CD14-positive monocyte (primary cell): ENCODE results near the gene DLGAP4. TPM values are rescaled to one million over a fixed set of nuclear protein-coding genes. Genes with fewer than 3 reads are reported as not detected.

Experiments
- DNase-seq, 3 donors: peaks; one replicate each; pipeline ENCODE4 v3.0.0-alpha.2; 2011 to 2022
- H2AFZ ChIP-seq: 2 replicates; pipeline ENCODE4 v1.6.0; 2012; ENCODE audit warnings: mild to moderate bottlenecking, low read depth, low read length, inconsistent platforms; ENCODE audit not compliant: insufficient read depth, poor library complexity, severe bottlenecking
- H3K27ac ChIP-seq, 2 donors: 1 replicate in 1 of 2; 2 replicates in 1 of 2; pipeline ENCODE4 v1.5.1; 2012 to 2013; ENCODE audit warnings: low read length in 2 of 2, control low read depth in 1 of 2, inconsistent platforms in 1 of 2, low read depth in 1 of 2, mild to moderate bottlenecking in 1 of 2
- H3K27me3 ChIP-seq, 2 donors: one replicate each; pipeline versions ENCODE4 v1.6.0 to v1.6.1; 2011 to 2013; ENCODE audit warnings: low read length in 2 of 2; ENCODE audit not compliant: control insufficient read depth in 2 of 2, insufficient read depth in 2 of 2
- H3K36me3 ChIP-seq, 2 donors: replicated peaks in 1 of 2; 1 replicate in 1 of 2; 2 replicates in 1 of 2; pipeline versions ENCODE4 v1.5.1 to v1.6.1; 2012 to 2013; ENCODE audit warnings: low read length in 2 of 2, control low read depth in 1 of 2, inconsistent platforms in 1 of 2, mild to moderate bottlenecking in 1 of 2; ENCODE audit not compliant: insufficient read depth in 2 of 2, control insufficient read depth in 1 of 2
- H3K4me1 ChIP-seq, 2 donors: 1 replicate in 1 of 2; 2 replicates in 1 of 2; pipeline versions ENCODE4 v1.5.1 to v1.6.1; 2012 to 2013; ENCODE audit warnings: low read length in 2 of 2, control low read depth in 1 of 2, inconsistent platforms in 1 of 2, mild to moderate bottlenecking in 1 of 2, moderate library complexity in 1 of 2; ENCODE audit not compliant: insufficient read depth in 2 of 2, control insufficient read depth in 1 of 2
- H3K4me2 ChIP-seq: replicated peaks from 2 replicates; pipeline ENCODE3; 2012; ENCODE audit warnings: low read length, moderate library complexity, mild to moderate bottlenecking; ENCODE audit not compliant: poor library complexity, severe bottlenecking; ENCODE audit errors: extremely low read depth
- H3K4me3 ChIP-seq, 3 experiments: fragments of 200-600 bp in 1 of 3; sonication (generic) in 1 of 3; replicated peaks in 1 of 3; 1 replicate in 2 of 3; 2 replicates in 1 of 3; pipeline ENCODE4 v1.5.1; 2011 to 2013; ENCODE audit warnings: low read length in 3 of 3, mild to moderate bottlenecking in 3 of 3, control low read depth in 2 of 3, low read depth in 2 of 3, inconsistent platforms in 1 of 3, moderate library complexity in 1 of 3
- H3K79me2 ChIP-seq: 2 replicates; pipeline ENCODE4 v1.6.0; 2012; ENCODE audit warnings: mild to moderate bottlenecking, control low read depth, inconsistent platforms, low read length, moderate library complexity; ENCODE audit not compliant: insufficient read depth
- H3K9ac ChIP-seq: 2 replicates; pipeline ENCODE4 v1.6.0; 2017; ENCODE audit warnings: low read length, mild to moderate bottlenecking; ENCODE audit not compliant: insufficient read depth, poor library complexity, severe bottlenecking
- H3K9me3 ChIP-seq, 2 donors: replicated peaks in 1 of 2; 1 replicate in 1 of 2; 2 replicates in 1 of 2; pipeline versions ENCODE4 v1.5.1 to v1.6.1; 2012 to 2013; ENCODE audit warnings: low read length in 2 of 2, control low read depth in 1 of 2; ENCODE audit not compliant: control insufficient read depth in 1 of 2, insufficient read depth in 1 of 2
- H4K20me1 ChIP-seq: 2 replicates; pipeline ENCODE4 v1.6.0; 2012; ENCODE audit warnings: mild to moderate bottlenecking, low read length, control low read depth, moderate library complexity; ENCODE audit not compliant: insufficient read depth
- H3K27ac Mint-ChIP-seq, 7 donors: one replicate each; pipeline ENCODE4 v1.8.0; 2020; ENCODE audit warnings: mild to moderate bottlenecking in 7 of 7, mixed read lengths in 7 of 7, moderate library complexity in 6 of 7, inconsistent platforms in 2 of 7
- H3K27me3 Mint-ChIP-seq, 3 donors: one replicate each; pipeline ENCODE4 v1.8.0; 2021 to 2022; ENCODE audit warnings: low read depth in 3 of 3, mild to moderate bottlenecking in 3 of 3, mixed read lengths in 3 of 3, moderate library complexity in 3 of 3, inconsistent platforms in 1 of 3
- H3K36me3 Mint-ChIP-seq, 2 donors: one replicate each; pipeline ENCODE4 v1.8.0; 2020; ENCODE audit warnings: mixed read lengths in 2 of 2, inconsistent platforms in 1 of 2, mild to moderate bottlenecking in 1 of 2
- H3K4me1 Mint-ChIP-seq: one replicate; pipeline ENCODE4 v1.8.0; 2020; ENCODE audit warnings: mild to moderate bottlenecking, mixed read lengths
- H3K4me3 Mint-ChIP-seq, 2 donors: one replicate each; pipeline ENCODE4 v1.8.0; 2020; ENCODE audit warnings: mild to moderate bottlenecking in 2 of 2, mixed read lengths in 2 of 2, moderate library complexity in 1 of 2
- H3K9me3 Mint-ChIP-seq, 7 donors: one replicate each; pipeline ENCODE4 v1.8.0; 2020 to 2022; ENCODE audit warnings: mixed read lengths in 7 of 7, mild to moderate bottlenecking in 6 of 7, moderate library complexity in 6 of 7, inconsistent platforms in 2 of 7
- WGBS: methylation state at CpG from one replicate; pipeline ENCODE4 v1.1.5; 2013; ENCODE audit warnings: missing lambda C conversion rate; ENCODE audit not compliant: insufficient coverage; 5-methylcytosine and 5-hydroxymethylcytosine counted together
- intact Hi-C, 2 donors: fragments of 100-400 bp; cut with micrococcal nuclease; formaldehyde crosslinking; loops; one replicate each; pipeline versions ENCODE4 v1.15.0 to v1.15.1; 2023
- polyA plus RNA-seq, 3 donors: library from polyadenylated mRNA; depleted of rRNA in 1 of 3; unstranded in 2 of 3; stranded (reverse) in 1 of 3; fragments of 300-500 nt in 2 of 3; fragments of >200 nt in 1 of 3; fragmentation: Illumina TruSeq in 2 of 3; gene quantifications; 1 replicate in 2 of 3; 2 replicates in 1 of 3; pipeline ENCODE4 v1.2.3, GENCODE V29; 2012 to 2021
- TF ChIP-seq, protein P1 (sequence below): fragments of 200-600 bp; IDR thresholded peaks from one replicate; pipeline ENCODE4 v1.8.0; 2022; ENCODE audit warnings: antibody characterized with exemption, mild to moderate bottlenecking

The DLGAP4 gene
- polyA plus RNA-seq, 3 donors, result 9.9 to 52.7 (median 17.6) TPM

- Histone ChIP-seq H3K4me3 (no peak overlapping the region), H3K9me3 (no peaks in the 10 kb centered on the region), H3K9ac (no peak overlapping the region), H3K4me2 (no peak overlapping the region), H3K79me2 (no peaks in the 10 kb centered on the region), H3K27me3 (no peaks in the 10 kb centered on the region), H3K4me1 (no peaks in the 10 kb centered on the region), H3K27ac (no peak overlapping the region), H3K36me3 (no peaks in the 10 kb centered on the region), H2AFZ (no peak overlapping the region), H4K20me1 (no peaks in the 10 kb centered on the region)
- Mint-ChIP-seq H3K9me3 (no peaks in the 10 kb centered on the region), H3K4me3 (no peak overlapping the region), H3K27me3 (peaks cover 2 to 5% (median 2%) of the 10 kb centered on the region in 3 donors), H3K36me3 (peaks cover 0 to 7% of the 10 kb centered on the region in 2 donors), H3K4me1 (no peaks in the 10 kb centered on the region), H3K27ac (no peak overlapping the region)
- WGBS, result 88% methylated on average over 11 of the region's 12 CpGs
- TF ChIP-seq, protein P1, sequence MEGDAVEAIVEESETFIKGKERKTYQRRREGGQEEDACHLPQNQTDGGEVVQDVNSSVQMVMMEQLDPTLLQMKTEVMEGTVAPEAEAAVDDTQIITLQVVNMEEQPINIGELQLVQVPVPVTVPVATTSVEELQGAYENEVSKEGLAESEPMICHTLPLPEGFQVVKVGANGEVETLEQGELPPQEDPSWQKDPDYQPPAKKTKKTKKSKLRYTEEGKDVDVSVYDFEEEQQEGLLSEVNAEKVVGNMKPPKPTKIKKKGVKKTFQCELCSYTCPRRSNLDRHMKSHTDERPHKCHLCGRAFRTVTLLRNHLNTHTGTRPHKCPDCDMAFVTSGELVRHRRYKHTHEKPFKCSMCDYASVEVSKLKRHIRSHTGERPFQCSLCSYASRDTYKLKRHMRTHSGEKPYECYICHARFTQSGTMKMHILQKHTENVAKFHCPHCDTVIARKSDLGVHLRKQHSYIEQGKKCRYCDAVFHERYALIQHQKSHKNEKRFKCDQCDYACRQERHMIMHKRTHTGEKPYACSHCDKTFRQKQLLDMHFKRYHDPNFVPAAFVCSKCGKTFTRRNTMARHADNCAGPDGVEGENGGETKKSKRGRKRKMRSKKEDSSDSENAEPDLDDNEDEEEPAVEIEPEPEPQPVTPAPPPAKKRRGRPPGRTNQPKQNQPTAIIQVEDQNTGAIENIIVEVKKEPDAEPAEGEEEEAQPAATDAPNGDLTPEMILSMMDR, result no peak
- intact Hi-C loops, result no loop called here
- DNase-seq, result no peak
Measured at GRCh38 chr20:36262440-36262839, 43.7 kb upstream of the DLGAP4 start.

DNA sequence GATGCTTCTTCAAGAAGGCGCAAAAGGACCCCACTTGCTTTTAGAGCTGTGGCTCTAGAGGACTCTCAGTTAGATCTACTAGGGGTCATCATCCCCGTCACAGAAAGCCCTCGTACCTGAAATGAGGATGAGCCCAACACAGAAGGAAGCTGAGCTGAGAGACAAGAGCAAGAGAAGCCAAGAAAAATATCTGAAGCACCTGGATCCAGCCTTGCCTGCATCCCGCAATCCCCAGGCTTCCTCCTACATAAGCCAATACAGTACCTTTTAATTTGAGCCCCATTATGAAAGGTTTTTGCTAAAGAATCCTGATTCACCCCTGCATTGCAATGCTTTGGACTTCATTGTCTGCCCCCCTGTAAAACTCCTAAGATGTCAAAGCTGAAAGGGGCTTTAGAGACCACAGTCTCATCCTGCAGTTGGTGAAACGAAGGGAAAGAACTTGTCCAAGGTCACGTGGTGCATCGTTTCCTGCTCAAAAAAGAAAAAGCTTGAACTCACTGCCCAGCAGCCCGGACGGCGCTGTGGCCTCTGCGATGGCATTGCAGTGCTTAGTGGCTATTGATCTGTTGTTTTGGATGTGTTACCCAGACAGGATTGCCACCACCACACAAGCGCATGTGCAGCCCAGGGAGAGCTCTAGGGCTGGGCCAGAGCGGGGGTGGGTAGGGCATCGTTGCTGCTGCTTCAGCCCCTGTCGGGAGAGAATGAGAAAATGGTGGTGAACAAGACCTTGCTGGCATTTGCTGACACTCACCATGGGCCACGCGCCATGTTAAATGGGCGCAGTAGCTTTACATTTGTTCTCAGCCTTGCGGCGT is 41.5 kb upstream of the DLGAP4 start:
- Histone ChIP-seq H3K27me3 (no peaks in the 10 kb centered on the region), H3K4me3 (no peak overlapping the region), H3K9me3 (no peaks in the 10 kb centered on the region), H3K27ac (no peak overlapping the region), H4K20me1 (no peaks in the 10 kb centered on the region), H3K4me1 (no peaks in the 10 kb centered on the region), H3K4me2 (no peak overlapping the region), H3K9ac (no peak overlapping the region), H3K36me3 (no peaks in the 10 kb centered on the region), H3K79me2 (no peaks in the 10 kb centered on the region), H2AFZ (no peak overlapping the region)
- H3K4me3 Mint-ChIP-seq, result no peak overlapping the region
- DNase-seq, result no peak
- no peaks in the 10 kb centered on the region for H3K4me1 Mint-ChIP-seq
- H3K36me3 Mint-ChIP-seq, result no peaks in the 10 kb centered on the region
- H3K27ac Mint-ChIP-seq, result no peak overlapping the region
- TF ChIP-seq, protein P1, result no peak
- H3K9me3 Mint-ChIP-seq, result no peaks in the 10 kb centered on the region
- intact Hi-C loops, result no loop called here
- peaks cover 0 to 7% (median 3%) of the 10 kb centered on the region in 3 donors for H3K27me3 Mint-ChIP-seq
- 92% methylated on average over 15 of the region's 20 CpGs for WGBS
